Endothelial cell of umbilical vein (primary cell): ENCODE measurements around the gene RILPL2. TPM values are rescaled to one million over a fixed set of nuclear protein-coding genes. Genes with fewer than 3 reads are reported as not detected.

Experiments used
- BruUV-seq: library from RNA; stranded (reverse); fragments of 400-500 nt; replicated peaks from 2 replicates; lab custom pipeline; 2021; lab: Mats Ljungman, UMichigan
- CTCF ChIA-PET: fragments of 300-600, 350-600 bp; sonication (Branson Sonifier 250); formaldehyde crosslinking; loops from one replicate; lab custom pipeline; 2021; ENCODE audit warnings: antibody characterized with exemption, inconsistent platforms; lab: Charles Lee
- POLR2A ChIA-PET: fragments of 300-600, 350-600 bp; sonication (Branson Sonifier 250); formaldehyde crosslinking; loops from one replicate; lab custom pipeline; 2021; ENCODE audit warnings: antibody characterized with exemption, inconsistent platforms; lab: Charles Lee
- DNase-seq: peaks from one replicate; pipeline ENCODE4 v3.0.0-alpha.2; 2011; ENCODE audit warnings: low read depth, low spot score
- FAIRE-seq: peaks from 2 replicates; lab custom pipeline; 2011; peaks lifted over from hg19 to GRCh38; lab: Jason Lieb, UNC
- H2AFZ ChIP-seq: 2 replicates; pipeline ENCODE4 v1.6.0; 2012; ENCODE audit warnings: low read depth, low read length, control low read depth, inconsistent platforms
- H3K27ac ChIP-seq: 2 replicates; pipeline ENCODE4 v1.5.1; 2011; ENCODE audit warnings: low read depth, mild to moderate bottlenecking, control low read depth, low read length, moderate library complexity; ENCODE audit not compliant: insufficient read depth
- H3K27me3 ChIP-seq, 2 experiments: 2 replicates each; pipeline versions ENCODE4 v1.6.0 to v1.6.1; 2011; ENCODE audit warnings: low read length in 2 of 2, mixed read lengths in 1 of 2; ENCODE audit not compliant: control insufficient read depth in 2 of 2, insufficient read depth in 2 of 2
- H3K36me3 ChIP-seq, 2 experiments: 2 replicates in 1 of 2; 3 replicates in 1 of 2; pipeline ENCODE4 v1.5.1; 2011; ENCODE audit warnings: low read length in 2 of 2, mild to moderate bottlenecking in 1 of 2, moderate library complexity in 1 of 2; ENCODE audit not compliant: control insufficient read depth in 2 of 2, insufficient read depth in 2 of 2; ENCODE audit errors: extremely low read depth in 1 of 2
- H3K4me1 ChIP-seq: 3 replicates; pipeline ENCODE4 v1.5.1; 2011; ENCODE audit warnings: mild to moderate bottlenecking, low read length; ENCODE audit not compliant: control insufficient read depth, insufficient read depth; ENCODE audit errors: extremely low read depth
- H3K4me2 ChIP-seq: 2 replicates; pipeline ENCODE4 v1.6.1; 2011; ENCODE audit warnings: low read length, control low read depth, mixed read lengths; ENCODE audit not compliant: insufficient read depth
- H3K4me3 ChIP-seq, 3 experiments: fragments of 200-600 bp in 1 of 3; sonication (generic), shearing (Covaris generic) in 1 of 3; replicated peaks in 1 of 3; 2 replicates each; pipeline ENCODE4 v1.5.1; 2011 to 2016; ENCODE audit warnings: control low read depth in 3 of 3, low read length in 3 of 3, mild to moderate bottlenecking in 2 of 3, inconsistent platforms in 1 of 3, low read depth in 1 of 3, moderate library complexity in 1 of 3; ENCODE audit not compliant: insufficient read depth in 1 of 3
- H3K79me2 ChIP-seq: 2 replicates; pipeline ENCODE4 v1.6.0; 2012; ENCODE audit warnings: low read length, inconsistent platforms; ENCODE audit not compliant: control insufficient read depth, insufficient read depth
- H3K9ac ChIP-seq: replicated peaks from 2 replicates; pipeline ENCODE3; 2011; ENCODE audit warnings: low read length, control low read depth; ENCODE audit not compliant: insufficient read depth; ENCODE audit errors: extremely low read depth
- H3K9me1 ChIP-seq: replicated peaks from 3 replicates; pipeline ENCODE4 v1.6.0; 2011; ENCODE audit warnings: mild to moderate bottlenecking, low read length; ENCODE audit not compliant: control insufficient read depth, insufficient read depth; ENCODE audit errors: extremely low read depth
- H3K9me3 ChIP-seq: replicated peaks from 2 replicates; pipeline ENCODE4 v1.5.1; 2012; ENCODE audit warnings: low read length, inconsistent platforms; ENCODE audit not compliant: control insufficient read depth, insufficient read depth
- H4K20me1 ChIP-seq: replicated peaks from 2 replicates; pipeline ENCODE3; 2011; ENCODE audit warnings: mild to moderate bottlenecking, low read length; ENCODE audit not compliant: control insufficient read depth, insufficient read depth; ENCODE audit errors: extremely low read depth
- CTCF ChIP-seq, 2 donors: IDR thresholded peaks; 1 replicate in 1 of 2; 2 replicates in 1 of 2; pipeline ENCODE4 v1.5.1; 2011; ENCODE audit warnings: low read length in 2 of 2, mild to moderate bottlenecking in 2 of 2, moderate library complexity in 2 of 2, control low read depth in 1 of 2, inconsistent platforms in 1 of 2, low read depth in 1 of 2; ENCODE audit not compliant: insufficient read depth in 1 of 2; ENCODE audit errors: extremely low read depth in 1 of 2
- EZH2 ChIP-seq: IDR thresholded peaks from 2 replicates; pipeline ENCODE4 v1.6.1; 2012; ENCODE audit warnings: borderline replicate concordance, low read depth, mild to moderate bottlenecking, moderate library complexity, low read length, inconsistent platforms; ENCODE audit not compliant: severe bottlenecking
- FOS ChIP-seq: IDR thresholded peaks from 2 replicates; pipeline ENCODE4 v1.6.1; 2011; ENCODE audit warnings: mild to moderate bottlenecking, low read length, moderate library complexity, borderline replicate concordance; ENCODE audit not compliant: insufficient read depth
- GATA2 ChIP-seq: IDR thresholded peaks from 2 replicates; pipeline ENCODE4 v1.7.0; 2011; ENCODE audit warnings: low read depth, mild to moderate bottlenecking, moderate library complexity, mixed read lengths, low read length; ENCODE audit not compliant: insufficient read length, insufficient read depth
- JUN ChIP-seq: IDR thresholded peaks from 2 replicates; pipeline ENCODE4 v1.6.1; 2011; ENCODE audit warnings: borderline replicate concordance, low read depth; ENCODE audit not compliant: insufficient read length, insufficient read depth
- MAX ChIP-seq: IDR thresholded peaks from 2 replicates; pipeline ENCODE4 v1.6.1; 2011; ENCODE audit not compliant: insufficient read depth, insufficient read length
- MYC ChIP-seq: IDR thresholded peaks from one replicate; pipeline ENCODE4 v1.6.1; 2011; ENCODE audit warnings: mild to moderate bottlenecking, low read depth, low read length
- POLR2A ChIP-seq: IDR thresholded peaks from 2 replicates; pipeline ENCODE4 v1.6.1; 2012; ENCODE audit warnings: low read depth, mild to moderate bottlenecking, control low read depth, low read length
- POLR2AphosphoS5 ChIP-seq: IDR thresholded peaks from 2 replicates; pipeline ENCODE4 v1.6.1; 2012; ENCODE audit warnings: low read depth, mild to moderate bottlenecking, control low read depth, low read length, moderate library complexity; ENCODE audit not compliant: insufficient read depth
- dilution Hi-C: fragments of 300-500 bp; cut with MboI; formaldehyde crosslinking; loops from one replicate; pipeline ENCODE4 v1.15.0; 2019; ENCODE audit warnings: low sequenced_read_pairs; ENCODE audit not compliant: extremely low pct_ligation_motif_present
- intact Hi-C: fragments of 100-400 bp; cut with micrococcal nuclease; formaldehyde crosslinking; loops from one replicate; pipeline ENCODE4 v1.10.0; 2022
- polyA plus RNA-seq, 4 experiments: library from polyadenylated mRNA; depleted of rRNA in 3 of 4; stranded (reverse) in 3 of 4; unstranded in 1 of 4; fragments of >200 nt; gene quantifications; 2 replicates each; pipeline versions ENCODE4 v1.2.1 to v1.2.3, GENCODE V29; 2011 to 2012; ENCODE audit warnings: missing spikeins in 1 of 4
- total RNA-seq: library from RNA; stranded (reverse); gene quantifications from 2 replicates; pipeline ENCODE4 v1.2.3, GENCODE V29; 2021

RILPL2 gene
- total and polyA plus RNA-seq, 2 donors (not counting 3 experiments of a cell fraction or from before 2014, with no cell fraction given): 3.3 to 4.6 TPM

- H3K4me2 ChIP-seq: no peak overlapping the region
- H3K4me1 ChIP-seq: peaks cover 24% of the 10 kb centered on the region
- POLR2A ChIA-PET: interaction anchor here (0.6 kb wide), 1 partner anchor 22 kb away, joined by 4 read pairs; no protein-coding TSS in a partner anchor
- dilution Hi-C loops (no loop called here), intact Hi-C loops (loop anchor here (1.0 to 5.0 kb wide), 3 partner anchors 33 to 53 kb away; partner anchors contain the start of genes RILPL1 and RILPL2)
- H3K36me3 ChIP-seq: peaks cover 0 to 9% of the 10 kb centered on the region in 2 experiments
- no peak for TF ChIP-seq EZH2
- no peak for TF ChIP-seq MYC
- no peak for TF ChIP-seq POLR2AphosphoS5
- no peak for TF ChIP-seq POLR2A
- TF ChIP-seq JUN: no peak
- TF ChIP-seq FOS: no peak
- no peak for TF ChIP-seq MAX
- no peak for TF ChIP-seq CTCF (IDR thresholded peaks at IDR 0.05; ENCODE audit: extremely low read depth in 1 of 2, insufficient read depth in 1 of 2, low read depth in 1 of 2, low read length in 2 of 2)
- no peak for TF ChIP-seq GATA2
- peak; percentile 27 for DNase-seq
- no peaks in the 10 kb centered on the region for H3K79me2 ChIP-seq
- H4K20me1 ChIP-seq: no peaks in the 10 kb centered on the region
- peak overlapping the region; percentile 83 for H3K27ac ChIP-seq
- no peak overlapping the region for H3K4me3 ChIP-seq
- CTCF ChIA-PET: interaction anchor here (1.2 to 1.9 kb wide), 2 partner anchors 27 to 102 kb away, joined by 3 to 8 read pairs; no protein-coding TSS in a partner anchor
- peak; percentile 72 for FAIRE-seq
- H3K9me1 ChIP-seq: no peaks in the 10 kb centered on the region
- BruUV-seq: TSS peak; percentile 44
- H3K27me3 ChIP-seq: no peaks in the 10 kb centered on the region
- H2AFZ ChIP-seq: no peak overlapping the region
- peak overlapping the region; percentile 26 for H3K9ac ChIP-seq
- no peaks in the 10 kb centered on the region for H3K9me3 ChIP-seq
Measured at GRCh38 chr12:123479442-123480180, 43.1 kb upstream of the RILPL2 start.
